SK-N-MC (cell line): ENCODE data around the gene WNT8B.

ENCODE experiments used
- EZH2 ChIP-seq: fragments of 200-600 bp; sonication (generic); IDR thresholded peaks from one replicate; pipeline ENCODE4 v1.6.1; 2017; ENCODE audit warnings: antibody characterized with exemption
- FOXP2 ChIP-seq: optimal IDR thresholded peaks from 2 replicates; pipeline ENCODE3; 2011; ENCODE audit warnings: mild to moderate bottlenecking, moderate library complexity; ENCODE audit not compliant: insufficient read depth; ENCODE audit errors: extremely low read length, control extremely low read depth
- POLR2AphosphoS5 ChIP-seq: IDR thresholded peaks from 2 replicates; pipeline ENCODE4 v1.6.1; 2012; ENCODE audit warnings: mild to moderate bottlenecking, low read depth, low read length, borderline replicate concordance

DNA sequence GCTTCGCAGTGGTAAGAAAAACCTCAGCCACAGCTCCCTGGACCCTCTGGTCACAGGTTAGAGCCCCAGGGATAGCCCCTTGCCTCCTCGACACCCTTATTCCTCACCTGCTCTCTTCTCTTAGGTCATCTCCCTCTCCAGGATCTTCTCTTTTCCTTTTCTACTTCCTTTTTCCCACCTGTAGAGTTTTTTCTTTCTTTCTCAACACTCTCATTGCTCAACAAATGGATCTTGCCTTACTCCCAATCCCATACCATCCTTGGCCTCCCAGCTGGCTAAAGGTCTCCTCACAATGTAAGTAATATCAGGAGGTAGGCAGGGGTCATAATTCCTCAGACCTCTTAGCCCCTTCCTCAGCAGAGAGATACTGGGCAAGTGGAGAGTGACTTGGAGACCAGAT lies 17.2 kb downstream of the WNT8B start:
- TF ChIP-seq POLR2AphosphoS5 (no peak), EZH2 (no peak), FOXP2 (no peak)
